Activated CD8-positive, alpha-beta memory T cell treated with anti-CD3 and anti-CD28 coated beads, Interleukin-2, amount 50 U/mL, for 24 hours (primary cell): ENCODE measurements around the gene CNTNAP1.
A peak's percentile ranks its signal among the peaks of the same experiment; 100 is the strongest.

Experiments used
- DNase-seq: peaks from one replicate; pipeline ENCODE4 v3.0.0-alpha.2; 2020; ENCODE audit errors: extremely low read depth

Gene CNTNAP1

DNA sequence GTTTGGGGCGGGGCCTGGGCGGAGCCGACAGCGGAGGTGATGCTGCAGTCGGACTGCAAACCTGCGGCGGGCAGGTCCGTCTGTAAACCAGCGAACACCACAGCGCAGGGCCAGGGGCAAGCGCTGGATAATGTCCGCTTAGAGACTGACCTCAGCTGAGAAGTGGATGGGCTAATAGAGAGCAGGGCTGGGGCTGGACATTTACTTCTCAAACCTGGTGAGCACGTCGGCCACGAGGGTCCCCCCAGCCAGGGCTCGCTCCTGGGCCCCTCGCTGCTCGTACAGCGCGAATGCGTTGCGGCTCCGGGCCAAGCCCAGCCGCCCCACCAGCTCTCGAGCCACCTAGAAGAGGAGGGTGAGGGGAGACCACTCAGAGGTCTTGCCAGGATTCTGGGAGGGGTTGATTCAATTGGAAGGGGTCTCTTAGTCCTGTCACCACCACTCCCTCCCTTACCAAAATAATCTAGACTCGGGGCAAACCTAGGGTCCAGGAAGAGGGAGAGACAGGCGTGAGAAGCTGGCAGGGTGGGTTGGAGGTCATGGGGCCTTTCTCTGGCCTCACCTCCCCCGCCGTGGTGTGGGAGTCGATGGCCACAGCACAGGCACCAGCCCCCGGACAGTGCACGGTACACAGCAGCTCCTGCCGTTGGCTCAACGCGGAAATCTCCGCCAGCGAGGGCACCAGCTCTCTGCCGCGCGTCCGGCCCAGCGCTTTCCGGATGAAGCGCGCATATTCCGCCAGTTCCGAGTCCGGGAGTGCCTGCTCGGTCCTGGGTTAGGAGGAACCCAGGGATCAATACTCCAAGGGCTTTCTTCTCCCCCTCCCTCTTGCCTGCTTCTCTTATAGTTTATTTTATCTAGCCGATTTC is 11.3 kb upstream of the CNTNAP1 start:
- DNase-seq = no peak

DNA sequence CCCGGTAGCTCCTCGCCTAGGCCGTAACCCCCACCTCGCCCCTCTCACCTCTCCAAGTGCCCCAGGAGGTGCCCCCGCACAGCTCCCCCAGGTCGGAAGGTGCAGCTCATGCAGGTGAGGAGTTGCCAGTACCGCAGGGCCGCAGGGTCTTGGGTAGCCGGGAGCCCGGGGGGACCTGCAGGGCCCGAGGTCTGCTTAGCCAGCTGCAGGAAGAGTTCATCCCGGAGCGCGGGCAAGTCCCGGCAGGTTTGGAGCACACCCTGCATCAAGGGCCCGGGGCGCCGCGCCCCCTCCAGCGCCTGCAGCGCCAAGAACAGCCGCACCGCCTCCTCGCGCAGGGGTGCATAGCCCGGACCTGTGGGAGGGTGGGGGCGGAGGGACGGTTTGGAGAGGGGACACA is 10.3 kb upstream of the CNTNAP1 start:
- no peak for DNase-seq

DNA sequence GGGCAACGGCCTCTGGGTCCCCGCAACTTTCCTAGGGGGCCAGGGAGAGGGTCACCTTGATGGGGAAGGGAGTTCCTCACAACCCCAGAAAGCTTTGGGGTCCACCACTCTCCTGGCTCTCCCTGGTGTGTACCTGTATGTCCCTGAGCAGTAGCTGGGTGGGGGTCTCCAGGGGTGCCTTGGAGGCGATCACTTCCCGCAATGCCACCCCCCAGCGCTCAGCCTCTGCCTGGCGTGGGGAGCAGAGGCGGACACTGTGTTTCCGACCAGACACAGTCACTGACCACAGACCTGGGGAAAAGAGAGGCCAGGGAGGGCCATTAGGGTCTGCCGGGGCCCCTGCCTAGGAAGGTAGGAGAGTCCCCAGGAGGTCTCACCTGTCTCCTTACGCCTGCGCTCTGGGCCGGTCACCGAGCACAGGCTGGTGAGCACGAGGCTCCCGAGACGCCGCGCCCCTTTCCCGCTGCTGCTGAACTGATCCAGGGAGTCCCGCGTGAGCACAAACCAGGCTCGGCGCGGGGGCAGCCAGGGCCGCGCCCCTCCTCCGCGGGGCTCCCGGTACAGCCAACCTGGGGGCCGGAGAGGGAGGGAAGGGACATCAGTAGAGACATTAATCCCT is 9.0 kb upstream of the CNTNAP1 start:
- DNase-seq = no peak

GRCh38 chr17:42673885-42674754 is 8.2 kb upstream of the CNTNAP1 start:
- no peak for DNase-seq

DNA sequence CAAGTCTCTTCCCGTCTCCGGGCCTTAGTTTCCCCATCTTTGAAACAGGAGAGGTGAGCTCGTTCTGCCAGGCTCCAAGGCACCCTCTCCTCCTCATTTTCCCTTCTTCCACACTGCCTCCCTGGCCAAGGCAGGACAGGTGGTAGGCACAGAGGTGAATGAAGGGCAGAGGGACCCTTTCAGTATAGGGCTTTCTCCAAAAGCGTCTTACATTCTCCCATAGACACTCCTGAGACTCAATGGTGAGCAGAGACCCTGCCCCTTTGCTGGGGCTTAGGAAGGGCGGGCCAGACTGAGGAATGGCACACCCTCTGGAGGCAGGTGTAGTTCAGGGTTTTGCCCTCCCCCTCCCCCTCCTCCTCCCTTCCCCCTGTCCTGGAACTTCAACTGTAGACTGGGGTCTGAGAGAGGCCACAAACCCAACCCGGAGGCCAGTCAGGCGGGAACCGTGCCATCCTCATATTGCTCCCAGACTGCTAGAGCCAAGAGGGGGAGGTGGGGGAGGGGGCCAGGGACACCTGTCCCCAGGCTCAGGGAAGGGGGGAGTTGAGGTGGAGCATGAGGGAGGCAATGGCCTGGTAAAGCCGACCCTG is 7.5 kb upstream of the CNTNAP1 start:
- no peak for DNase-seq

DNA sequence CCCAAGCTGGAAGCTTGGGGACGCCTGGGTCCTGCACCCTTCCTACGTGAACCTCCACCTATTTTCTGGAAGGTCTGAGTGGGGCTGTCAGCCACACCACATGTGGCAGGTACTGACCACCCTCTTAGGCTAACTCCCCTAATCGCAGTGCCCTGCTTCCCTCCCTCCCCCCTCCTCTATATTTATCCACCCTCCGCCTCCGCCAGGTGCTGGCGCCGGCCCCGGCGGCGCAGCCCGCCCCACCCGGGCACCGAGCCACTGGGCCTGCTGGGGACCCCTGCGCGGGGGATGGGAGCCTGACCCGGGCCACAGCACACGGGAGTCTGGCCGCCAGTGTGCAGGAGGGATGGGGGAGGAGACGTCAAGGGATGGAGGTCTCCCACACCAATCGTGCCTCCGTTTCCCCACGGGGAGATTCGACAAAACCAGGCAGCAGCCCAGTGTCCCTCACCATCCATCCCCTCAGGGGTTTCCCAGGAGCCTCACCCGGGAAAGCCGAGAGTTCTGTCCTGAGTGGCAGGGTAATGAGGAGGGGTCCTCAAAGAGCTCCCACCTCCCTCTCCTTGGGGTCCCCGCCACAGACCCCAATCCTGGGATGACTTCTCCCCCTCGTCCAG is 6.9 kb upstream of the CNTNAP1 start:
- DNase-seq = no peak

- DNase-seq = no peak
Observed at GRCh38 chr17:42675965-42676423, 6.3 kb upstream of the CNTNAP1 start.

- DNase-seq = no peak
Observed at GRCh38 chr17:42676424-42677011, 5.8 kb upstream of the CNTNAP1 start, which contains the start of gene PLEKHH3. Gene PLEKHH3 (minus strand): TSS chr17:42676994. CDS start chr17:42676563, 431 bp downstream.

GRCh38 chr17:42677012-42677857 is 5.1 kb upstream of the CNTNAP1 start:
- peak; percentile 97 for DNase-seq

DNA sequence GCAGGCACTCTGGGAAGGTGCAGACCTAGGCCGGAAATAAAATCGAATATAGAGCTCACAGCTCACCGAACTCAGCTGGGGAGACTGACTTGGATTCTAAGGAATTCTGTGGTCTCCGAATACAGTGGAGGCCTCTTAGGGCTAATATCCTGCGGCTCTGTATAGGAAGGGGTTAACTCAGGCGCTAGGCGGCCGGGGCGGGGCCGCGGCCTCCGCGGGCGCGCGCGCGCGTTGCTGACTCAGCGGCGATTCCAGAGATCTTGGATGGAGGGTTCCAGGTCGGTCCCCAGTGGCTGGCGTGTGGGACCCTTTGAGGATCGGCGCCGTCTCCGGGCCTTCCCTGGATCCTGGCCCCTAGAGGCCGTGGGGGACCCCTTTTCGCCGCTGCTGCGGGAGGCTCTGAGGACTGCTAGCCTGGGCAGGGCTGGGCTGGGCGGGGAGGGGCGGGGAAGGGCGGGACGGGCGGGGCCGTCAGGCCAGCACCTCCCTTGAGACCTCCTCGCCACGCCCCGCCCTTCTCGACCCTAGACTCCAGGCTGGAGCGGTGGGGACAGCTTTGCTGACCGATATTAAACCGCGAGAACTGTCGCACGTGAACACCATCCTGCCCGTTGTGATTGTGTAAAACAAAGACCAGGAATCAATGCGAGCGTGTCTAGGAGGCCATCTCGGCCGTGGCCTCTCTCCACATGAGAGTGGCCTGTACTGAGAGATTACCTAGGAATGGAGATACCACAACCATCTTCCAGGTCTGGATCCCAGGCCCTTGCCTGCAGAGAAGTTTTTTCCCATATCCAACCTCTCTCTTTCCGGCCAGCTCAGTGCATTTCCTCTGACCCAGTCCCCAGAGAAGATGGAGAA is 4.2 kb upstream of the CNTNAP1 start:
- DNase-seq = peak; percentile 41

DNA sequence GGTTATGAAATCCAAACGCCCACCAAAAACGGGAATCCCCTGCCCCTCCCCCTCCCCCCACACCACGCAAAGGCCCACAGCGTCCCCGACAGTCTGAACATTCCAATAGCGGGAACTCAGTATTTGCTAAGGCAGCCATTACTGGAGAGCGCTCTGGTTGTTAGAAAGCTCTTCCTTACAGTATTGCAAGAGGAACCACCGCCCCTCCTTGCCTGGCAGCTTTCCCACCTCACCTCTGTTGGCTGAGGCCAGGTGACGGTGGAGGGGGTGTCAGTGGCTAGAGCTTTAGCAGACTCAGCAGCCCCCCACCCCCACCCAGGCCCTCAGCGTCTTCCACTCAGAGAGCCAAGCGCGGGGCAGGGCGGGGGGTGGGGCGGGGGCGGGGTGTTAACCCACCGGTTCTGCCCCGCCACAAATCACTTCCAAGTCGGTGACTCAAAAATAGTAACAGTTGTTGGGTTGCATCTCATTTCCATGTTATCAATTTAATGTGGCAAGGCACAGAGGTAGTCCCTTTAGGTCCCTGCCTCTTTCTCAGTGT is 3.3 kb upstream of the CNTNAP1 start:
- no peak for DNase-seq

GRCh38 chr17:42679492-42680330 is 2.6 kb upstream of the CNTNAP1 start:
- DNase-seq = no peak

DNA sequence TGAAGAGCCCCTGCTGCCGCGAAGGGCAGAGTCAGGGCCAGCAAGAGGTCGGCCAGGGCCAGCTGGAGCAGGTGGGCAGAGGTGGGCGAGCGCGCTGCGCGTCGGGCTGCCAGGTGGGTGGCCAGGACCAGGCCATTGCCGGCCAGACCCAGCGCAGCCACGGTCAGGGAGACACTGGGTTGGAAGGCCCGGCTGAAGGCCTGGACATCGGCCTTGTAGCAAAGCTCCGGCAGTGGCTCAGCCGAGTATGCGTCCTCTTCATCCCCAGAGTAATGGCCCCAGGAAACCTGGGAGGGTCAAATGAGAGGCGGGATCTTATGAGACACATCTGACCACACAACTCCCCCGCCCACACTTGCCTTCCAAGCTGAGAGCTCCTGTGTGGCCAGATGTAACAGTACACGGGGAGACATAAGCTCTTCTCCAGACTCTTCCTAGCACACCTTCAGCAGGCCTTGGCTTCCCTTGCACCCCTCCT is 2.0 kb upstream of the CNTNAP1 start:
- DNase-seq = no peak

DNA sequence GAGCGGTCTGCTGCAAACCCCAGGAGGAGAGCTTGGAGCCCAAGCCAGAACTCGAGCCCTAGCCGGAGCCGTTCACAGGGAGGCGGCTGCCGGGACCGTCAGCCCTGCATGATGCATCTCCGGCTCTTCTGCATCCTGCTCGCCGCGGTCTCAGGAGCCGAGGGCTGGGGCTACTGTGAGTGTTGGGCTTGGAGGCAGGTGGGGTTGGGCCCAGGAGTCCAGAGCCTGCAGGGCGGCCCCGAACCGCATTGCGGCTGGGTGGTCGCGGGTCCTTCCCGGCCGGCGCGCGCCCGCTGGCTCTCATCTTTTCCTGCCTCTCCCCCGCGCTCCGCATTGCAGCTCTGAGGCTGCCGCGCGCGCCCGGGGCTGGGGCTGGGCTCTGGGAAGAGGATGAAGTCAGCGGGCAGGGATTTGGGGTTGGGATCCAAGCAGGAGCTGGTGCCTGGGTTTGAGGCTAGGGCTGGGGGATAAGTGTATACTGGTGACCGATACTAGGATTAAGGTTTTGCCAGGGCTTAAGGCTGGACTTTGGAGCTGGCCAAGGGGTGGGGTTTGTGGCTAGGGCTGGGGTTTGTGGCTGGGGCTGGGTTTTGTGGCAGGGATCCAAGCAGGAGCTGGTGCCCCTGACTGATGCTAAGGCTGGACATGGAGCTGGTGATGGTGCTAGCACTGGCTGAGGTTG is 532 bp downstream of the CNTNAP1 start:
- DNase-seq = no peak

DNA sequence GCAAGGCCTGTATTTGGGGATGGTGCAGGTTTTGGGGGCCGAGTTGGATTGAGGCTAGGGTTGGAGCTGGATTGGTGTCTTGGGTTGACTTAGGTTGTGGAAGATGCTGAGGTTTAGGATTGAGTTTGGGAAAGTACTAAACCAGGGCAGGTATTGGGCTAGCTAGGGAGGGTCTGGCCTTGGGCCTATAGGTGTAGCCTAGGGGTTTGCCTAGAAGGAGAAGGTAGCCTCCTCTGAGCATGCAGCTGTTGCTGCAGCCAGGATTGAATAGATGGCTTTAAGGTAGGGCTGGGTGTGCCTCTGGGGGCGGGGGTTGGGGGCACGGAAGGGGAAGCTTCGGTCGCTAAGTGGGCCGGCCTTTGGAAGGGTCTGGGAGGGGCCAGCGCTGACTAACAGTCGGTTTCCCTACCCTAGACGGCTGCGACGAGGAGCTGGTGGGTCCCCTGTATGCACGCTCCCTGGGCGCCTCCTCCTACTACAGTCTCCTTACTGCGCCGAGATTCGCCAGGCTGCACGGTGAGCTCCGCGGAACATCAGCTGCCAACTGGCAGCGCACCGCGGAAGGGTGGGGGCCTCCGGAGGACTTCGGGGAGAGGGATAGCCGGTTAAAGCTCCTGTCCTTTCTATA is 1.2 kb downstream of the CNTNAP1 start:
- DNase-seq = no peak

- DNase-seq = no peak
Observed at GRCh38 chr17:42684929-42685556, 2.7 kb downstream of the CNTNAP1 start.
